ENCODE results near the gene TMUB1.
A peak's percentile ranks its signal among the peaks of the same experiment; 100 is the strongest.

Gene TMUB1

GRCh38 chr7:151083071-151083823, at the start of gene TMUB1:
TSS of gene TMUB1 (minus strand) at chr7:151083493. CDS start at chr7:151082563, 930 bp downstream.
- peak; percentile 49 for DNase-seq

GRCh38 chr7:151132461-151133205, 49.3 kb upstream of the TMUB1 start:
- DNase-seq: no peak

- no peak for DNase-seq
Measured at GRCh38 chr7:151131592-151132293, 48.5 kb upstream of the TMUB1 start.

- DNase-seq: no peak
Measured at GRCh38 chr7:151131224-151131591, 47.9 kb upstream of the TMUB1 start.

GRCh38 chr7:151130741-151131157, 47.5 kb upstream of the TMUB1 start:
- no peak for DNase-seq

GRCh38 chr7:151129960-151130591, 46.8 kb upstream of the TMUB1 start:
- no peak for DNase-seq

- no peak for DNase-seq
Measured at GRCh38 chr7:151129117-151129959, 46.0 kb upstream of the TMUB1 start.

- no peak for DNase-seq
Measured at GRCh38 chr7:151128716-151129115, 45.4 kb upstream of the TMUB1 start.

- no peak for DNase-seq
Measured at GRCh38 chr7:151128144-151128543, 44.9 kb upstream of the TMUB1 start.

- no peak for DNase-seq
Measured at GRCh38 chr7:151126491-151127137, 43.3 kb upstream of the TMUB1 start.

- DNase-seq: no peak
Measured at GRCh38 chr7:151125846-151126481, 42.7 kb upstream of the TMUB1 start.

GRCh38 chr7:151125470-151125845, 42.2 kb upstream of the TMUB1 start:
- no peak for DNase-seq

GRCh38 chr7:151124899-151125399, 41.7 kb upstream of the TMUB1 start:
- DNase-seq: no peak

GRCh38 chr7:151124481-151124880, 41.2 kb upstream of the TMUB1 start:
- DNase-seq: no peak

GRCh38 chr7:151123822-151124464, 40.6 kb upstream of the TMUB1 start:
- DNase-seq: peak; percentile 75

GRCh38 chr7:151123158-151123821, 40.0 kb upstream of the TMUB1 start:
- DNase-seq: no peak

- no peak for DNase-seq
Measured at GRCh38 chr7:151122796-151123157, 39.5 kb upstream of the TMUB1 start.

- no peak for DNase-seq
Measured at GRCh38 chr7:151122276-151122675, 39.0 kb upstream of the TMUB1 start.

- DNase-seq: no peak
Measured at GRCh38 chr7:151121380-151122170, 38.3 kb upstream of the TMUB1 start.
